Prostate gland (tissue), 2 donors: ENCODE data around the gene LARGE1. TPM values are rescaled to one million over a fixed set of nuclear protein-coding genes. Genes with fewer than 3 reads are reported as not detected.

Source experiments
- DNase-seq: peaks from one replicate; pipeline ENCODE4 v3.0.0-alpha.2; 2019; ENCODE audit warnings: low spot score
- H3K27ac ChIP-seq, 2 donors: fragments of 200-600 bp; sonication (generic); 2 replicates each; pipeline ENCODE4 v1.5.1; 2017 to 2019
- H3K27me3 ChIP-seq: fragments of 200-600 bp; sonication (generic); replicated peaks from 2 replicates; pipeline ENCODE4 v1.5.1; 2019; ENCODE audit not compliant: insufficient read depth
- H3K36me3 ChIP-seq, 2 donors: fragments of 200-600 bp; sonication (generic); 1 replicate in 1 of 2; 2 replicates in 1 of 2; pipeline versions ENCODE4 v1.5.1 to v1.8.1; 2017 to 2019
- H3K4me1 ChIP-seq: fragments of 200-600 bp; sonication (generic); replicated peaks from 2 replicates; pipeline ENCODE4 v1.5.1; 2019
- H3K4me3 ChIP-seq, 2 donors: fragments of 200-600 bp; sonication (generic); 2 replicates each; pipeline ENCODE4 v1.5.1; 2017 to 2019
- H3K9me3 ChIP-seq: fragments of 200-600 bp; sonication (generic); 2 replicates; pipeline ENCODE4 v1.5.1; 2017
- POLR2A ChIP-seq: fragments of 450-650 bp; IDR thresholded peaks from one replicate; pipeline ENCODE4 v1.6.1; 2016; ENCODE audit warnings: antibody characterized with exemption, mild to moderate bottlenecking
- POLR2AphosphoS5 ChIP-seq: sonication (generic); formaldehyde crosslinking; IDR thresholded peaks from one replicate; pipeline ENCODE4 v1.6.1; 2017; ENCODE audit warnings: antibody characterized with exemption
- WGBS: methylation state at CpG from one replicate; pipeline ENCODE4 v1.1.5; 2018; 5-methylcytosine and 5-hydroxymethylcytosine counted together
- intact Hi-C: fragments of 100-400 bp; cut with DNase I; formaldehyde crosslinking; loops from one replicate; pipeline ENCODE4 v1.14.2; 2022
- total RNA-seq, 2 donors: library from RNA; depleted of rRNA; stranded (reverse); fragments of >200 nt; gene quantifications; one replicate each; pipeline ENCODE4 v1.1.0, GENCODE V29; 2016
- TF ChIP-seq, protein P1 (sequence below), 4 experiments: fragments of 200-600 bp in 2 of 4; fragments of 450-650 bp in 2 of 4; sonication (generic) in 2 of 4; IDR thresholded peaks; 1 replicate in 3 of 4; 2 replicates in 1 of 4; pipeline ENCODE4 v1.5.1; 2016 to 2019; ENCODE audit warnings: antibody characterized with exemption in 4 of 4, mild to moderate bottlenecking in 2 of 4, moderate library complexity in 2 of 4

The LARGE1 gene
- total RNA-seq, 2 donors from 2014 or later = 18.6 to 37.4 TPM

DNA sequence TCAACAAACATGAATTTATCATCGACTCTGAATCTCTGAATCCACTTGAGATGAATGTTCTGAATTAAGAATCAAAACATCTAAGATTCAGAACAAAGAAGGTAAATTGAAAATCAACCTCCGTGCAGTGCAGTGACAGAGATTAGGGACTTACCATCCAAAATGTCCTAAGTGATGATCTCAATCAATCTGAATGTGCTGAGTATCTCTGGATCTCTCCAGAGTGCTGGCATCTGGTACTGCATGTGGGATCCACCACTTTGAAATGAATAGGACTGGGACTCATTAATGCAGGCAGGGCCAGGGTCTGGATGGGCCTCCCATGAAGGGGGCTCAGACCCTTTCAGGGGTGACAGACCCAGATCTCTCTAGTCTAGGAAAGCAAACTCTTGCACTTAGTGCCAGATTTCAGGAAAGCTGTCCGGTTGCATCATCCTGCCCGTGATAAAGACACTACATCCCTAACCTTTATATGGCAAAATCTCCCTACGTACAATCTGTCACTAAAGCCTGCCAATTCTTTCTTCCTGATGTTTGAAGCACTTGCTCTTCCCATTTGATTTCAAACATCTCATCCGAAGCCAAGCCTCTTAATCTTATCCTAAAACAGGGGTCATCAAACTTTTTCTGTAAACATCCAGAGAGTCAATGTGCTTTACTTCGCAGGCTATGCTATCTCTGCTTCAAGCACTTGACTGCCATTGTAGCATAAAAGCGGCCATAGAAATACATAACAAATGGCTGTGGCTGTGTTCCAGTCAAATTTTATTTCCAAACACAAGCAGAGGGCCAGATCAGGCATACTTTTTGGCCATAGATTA is 263.3 kb downstream of the LARGE1 start:
- no peak overlapping the region for H3K27ac ChIP-seq
- TF ChIP-seq POLR2AphosphoS5 (no peak), POLR2A (no peak)
- TF ChIP-seq, protein P1, sequence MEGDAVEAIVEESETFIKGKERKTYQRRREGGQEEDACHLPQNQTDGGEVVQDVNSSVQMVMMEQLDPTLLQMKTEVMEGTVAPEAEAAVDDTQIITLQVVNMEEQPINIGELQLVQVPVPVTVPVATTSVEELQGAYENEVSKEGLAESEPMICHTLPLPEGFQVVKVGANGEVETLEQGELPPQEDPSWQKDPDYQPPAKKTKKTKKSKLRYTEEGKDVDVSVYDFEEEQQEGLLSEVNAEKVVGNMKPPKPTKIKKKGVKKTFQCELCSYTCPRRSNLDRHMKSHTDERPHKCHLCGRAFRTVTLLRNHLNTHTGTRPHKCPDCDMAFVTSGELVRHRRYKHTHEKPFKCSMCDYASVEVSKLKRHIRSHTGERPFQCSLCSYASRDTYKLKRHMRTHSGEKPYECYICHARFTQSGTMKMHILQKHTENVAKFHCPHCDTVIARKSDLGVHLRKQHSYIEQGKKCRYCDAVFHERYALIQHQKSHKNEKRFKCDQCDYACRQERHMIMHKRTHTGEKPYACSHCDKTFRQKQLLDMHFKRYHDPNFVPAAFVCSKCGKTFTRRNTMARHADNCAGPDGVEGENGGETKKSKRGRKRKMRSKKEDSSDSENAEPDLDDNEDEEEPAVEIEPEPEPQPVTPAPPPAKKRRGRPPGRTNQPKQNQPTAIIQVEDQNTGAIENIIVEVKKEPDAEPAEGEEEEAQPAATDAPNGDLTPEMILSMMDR (IDR thresholded peaks at IDR 0.05) = no peak
- H3K4me1 ChIP-seq = no peaks in the 10 kb centered on the region
- intact Hi-C loops = loop anchor here (5.0 kb wide), 1 partner anchor 265 kb away; the partner anchor contains the start of gene LARGE1
- no peak overlapping the region for H3K4me3 ChIP-seq
- no peak for DNase-seq
- WGBS = 52% methylated on average over 8 of the region's 8 CpGs
- no peaks in the 10 kb centered on the region for H3K27me3 ChIP-seq
- H3K9me3 ChIP-seq = no peaks in the 10 kb centered on the region
- no peaks in the 10 kb centered on the region for H3K36me3 ChIP-seq

DNA sequence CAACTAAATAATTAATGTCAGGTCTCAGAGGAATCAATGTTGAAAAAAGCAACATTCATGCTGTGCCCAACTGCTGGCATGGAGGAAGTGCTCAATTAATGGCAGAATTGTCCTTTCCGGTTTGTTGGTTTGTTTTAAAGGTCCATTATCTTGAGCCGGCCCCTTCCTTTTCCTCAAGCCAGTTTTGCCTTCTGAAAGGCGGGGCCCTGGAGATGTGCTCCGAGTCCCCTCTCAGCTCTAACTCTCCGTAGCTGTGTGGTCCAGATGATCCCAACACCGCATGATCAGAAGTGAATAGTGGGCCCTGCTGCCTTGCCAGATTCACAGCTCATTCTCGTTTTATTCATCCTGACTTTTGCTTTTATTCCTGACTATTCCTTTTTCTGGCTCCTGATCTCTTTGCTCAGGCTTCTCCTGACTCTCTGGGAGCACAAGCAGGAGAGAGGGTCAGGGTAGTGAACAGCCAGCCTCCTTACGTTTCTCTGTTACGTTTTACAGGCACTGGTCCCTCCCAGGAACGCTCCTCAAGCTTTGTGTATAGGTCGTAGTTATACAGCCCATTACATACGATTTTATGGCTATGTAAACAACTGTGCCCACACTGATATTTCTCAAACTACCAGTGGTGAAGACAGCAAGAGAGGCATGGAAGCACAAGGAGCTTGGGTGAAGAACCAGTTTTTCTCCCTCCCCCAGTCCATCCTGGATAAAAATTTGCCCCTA is 265.9 kb downstream of the LARGE1 start:
- intact Hi-C loops = no loop called here
- Histone ChIP-seq H3K4me3 (no peak overlapping the region), H3K9me3 (no peaks in the 10 kb centered on the region), H3K4me1 (no peaks in the 10 kb centered on the region), H3K27me3 (no peaks in the 10 kb centered on the region), H3K27ac (no peak overlapping the region), H3K36me3 (no peaks in the 10 kb centered on the region)
- 44% methylated on average over 12 of the region's 12 CpGs for WGBS
- no peak for DNase-seq
- TF ChIP-seq POLR2AphosphoS5 (no peak), POLR2A (no peak)
- TF ChIP-seq, protein P1 (IDR thresholded peaks at IDR 0.05) = no peak

DNA sequence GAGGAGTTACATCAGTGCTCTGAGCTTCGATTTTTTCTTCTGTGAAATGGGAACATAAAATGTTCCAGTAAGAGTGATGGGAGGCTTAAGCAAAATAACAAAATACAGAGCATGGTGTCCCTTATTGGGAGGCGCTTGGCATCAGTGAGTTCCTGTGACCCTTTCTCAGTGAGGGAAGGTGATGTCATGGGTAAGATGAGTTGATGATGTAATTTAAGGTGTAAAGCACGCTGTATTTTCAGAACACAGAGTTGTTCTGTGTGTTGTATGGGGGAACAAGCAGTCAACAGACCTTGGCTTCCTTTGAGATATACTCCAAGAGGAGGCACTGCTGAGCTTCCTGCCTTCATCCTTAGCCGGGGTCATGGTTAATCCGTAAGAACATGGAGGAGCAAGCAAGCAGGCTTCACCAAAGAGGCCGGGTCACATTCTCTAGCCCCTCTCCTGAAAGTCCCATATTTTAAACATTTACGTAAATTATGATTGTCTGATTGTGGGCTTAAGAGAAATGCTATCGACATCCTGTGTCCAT is 266.7 kb downstream of the LARGE1 start:
- TF ChIP-seq POLR2AphosphoS5 (no peak), POLR2A (no peak)
- TF ChIP-seq, protein P1 (IDR thresholded peaks at IDR 0.05) = no peak
- no peak overlapping the region for H3K27ac ChIP-seq
- 93% methylated on average over 8 of the region's 8 CpGs for WGBS
- H3K36me3 ChIP-seq = no peaks in the 10 kb centered on the region
- intact Hi-C loops = no loop called here
- no peak for DNase-seq
- H3K4me3 ChIP-seq = no peak overlapping the region
- no peaks in the 10 kb centered on the region for H3K4me1 ChIP-seq
- H3K9me3 ChIP-seq = no peaks in the 10 kb centered on the region
- H3K27me3 ChIP-seq = no peaks in the 10 kb centered on the region

DNA sequence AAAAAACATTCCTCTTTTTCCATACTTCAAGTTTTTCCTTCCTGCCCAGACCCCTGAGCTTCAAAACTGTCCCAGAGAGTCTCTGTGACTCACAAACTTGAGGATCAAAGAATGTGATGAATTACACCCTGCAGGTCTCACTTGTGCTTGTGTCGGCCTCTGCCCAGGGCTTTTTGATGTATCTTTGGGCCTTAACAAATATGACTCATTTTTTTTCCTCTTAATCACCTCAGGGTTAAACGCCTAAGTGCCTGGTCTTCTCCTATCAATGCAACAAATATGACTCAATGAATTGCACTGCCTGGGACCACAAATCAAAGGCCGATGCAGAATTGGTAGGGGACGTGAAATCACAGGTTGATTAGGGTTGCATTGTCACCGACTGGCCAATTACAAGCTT is 267.7 kb downstream of the LARGE1 start:
- TF ChIP-seq, protein P1 (IDR thresholded peaks at IDR 0.05) = no peak
- TF ChIP-seq POLR2AphosphoS5 (no peak), POLR2A (no peak)
- no peak for DNase-seq
- no peak overlapping the region for H3K4me3 ChIP-seq
- intact Hi-C loops = no loop called here
- 58% methylated on average over 5 of the region's 5 CpGs for WGBS
- no peaks in the 10 kb centered on the region for H3K9me3 ChIP-seq
- no peaks in the 10 kb centered on the region for H3K27me3 ChIP-seq
- no peak overlapping the region for H3K27ac ChIP-seq
- H3K36me3 ChIP-seq = no peaks in the 10 kb centered on the region
- no peaks in the 10 kb centered on the region for H3K4me1 ChIP-seq
